Coronary artery (tissue), 2 donors: ENCODE results near the gene ANO8.
A peak's percentile ranks its signal among the peaks of the same experiment; 100 is the strongest.

ENCODE experiments used
- DNase-seq: peaks from one replicate; pipeline ENCODE4 v3.0.0-alpha.2; 2017; ENCODE audit warnings: low spot score
- H3K27ac ChIP-seq, 2 donors: fragments of 200-600 bp; sonication (generic); one replicate each; pipeline ENCODE4 v1.5.1; 2016 to 2019
- H3K4me3 ChIP-seq: fragments of 200-600 bp; sonication (generic); 2 replicates; pipeline ENCODE4 v1.5.1; 2016; ENCODE audit warnings: mild to moderate bottlenecking, moderate library complexity
- CTCF ChIP-seq: fragments of 200-600 bp; sonication (generic); IDR thresholded peaks from one replicate; pipeline ENCODE4 v1.5.1; 2019; ENCODE audit warnings: antibody characterized with exemption

ANO8 gene

DNA sequence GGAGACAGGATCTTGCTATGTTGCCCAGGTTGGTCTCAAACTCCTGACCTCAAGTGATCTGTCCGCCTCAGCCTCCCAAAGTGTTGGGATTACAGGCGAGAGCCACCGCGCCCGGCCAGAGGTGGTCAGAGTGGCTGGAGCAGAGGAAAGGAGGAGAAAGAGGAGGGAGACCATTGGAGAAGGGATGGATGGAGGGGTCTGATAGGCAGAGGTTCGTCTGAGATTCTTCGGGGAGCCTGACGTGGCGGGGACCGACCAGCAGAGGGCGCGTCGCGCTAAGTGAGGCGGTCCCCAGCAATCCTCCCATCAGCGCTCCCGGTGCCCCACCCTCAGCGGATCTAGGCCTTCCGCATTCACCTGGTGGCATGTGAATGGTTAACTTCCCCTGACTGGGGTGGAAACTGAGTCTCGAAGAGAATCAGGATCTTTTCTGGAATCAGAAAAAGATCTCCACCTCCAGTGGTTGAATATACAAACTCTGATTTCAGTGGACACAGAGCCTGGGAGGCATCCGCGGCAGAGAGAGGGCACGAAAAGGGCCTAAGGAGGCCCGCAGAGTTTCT, 11.5 kb upstream of the ANO8 start:
- no peak overlapping the region for H3K4me3 ChIP-seq
- no peak for DNase-seq
- peak overlapping the region; percentile 33 to 40 for H3K27ac ChIP-seq
- TF ChIP-seq CTCF = peak; percentile 91

DNA sequence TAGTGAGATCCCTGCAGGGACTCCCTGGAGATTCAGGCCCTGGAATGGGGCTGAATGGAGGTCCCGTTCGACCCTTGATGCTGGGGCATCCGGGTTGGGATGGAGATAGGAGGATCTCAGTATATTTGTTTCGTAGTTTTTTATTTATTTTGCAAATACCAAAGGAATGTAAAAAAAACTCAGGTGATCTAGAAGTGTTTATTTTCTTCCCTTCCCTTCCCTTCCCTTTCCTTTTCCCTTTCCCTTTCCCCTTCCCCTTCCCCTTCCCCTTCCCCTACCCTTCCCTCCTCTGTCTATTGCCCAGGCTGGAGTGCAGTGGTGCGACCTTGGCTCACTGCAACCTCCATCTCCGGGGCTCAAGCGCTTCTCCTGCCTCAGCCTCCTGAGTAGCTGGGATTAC, 7.2 kb upstream of the ANO8 start:
- no peak for TF ChIP-seq CTCF
- no peak overlapping the region for H3K4me3 ChIP-seq
- no peak for DNase-seq
- H3K27ac ChIP-seq = no peak overlapping the region

- TF ChIP-seq CTCF = no peak
- no peak for DNase-seq
- H3K27ac ChIP-seq = no peak overlapping the region
- no peak overlapping the region for H3K4me3 ChIP-seq
Measured at GRCh38 chr19:17341386-17341785, 6.7 kb upstream of the ANO8 start.

GRCh38 chr19:17340871-17341357, 6.3 kb upstream of the ANO8 start:
- DNase-seq = no peak
- H3K27ac ChIP-seq = no peak overlapping the region
- no peak for TF ChIP-seq CTCF
- no peak overlapping the region for H3K4me3 ChIP-seq

- Histone ChIP-seq H3K4me3 (no peak overlapping the region), H3K27ac (no peak overlapping the region)
- no peak for TF ChIP-seq CTCF
- no peak for DNase-seq
Measured at GRCh38 chr19:17340302-17340870, 5.7 kb upstream of the ANO8 start.

GRCh38 chr19:17339088-17339741, 4.6 kb upstream of the ANO8 start:
- Histone ChIP-seq H3K4me3 (no peak overlapping the region), H3K27ac (no peak overlapping the region)
- no peak for DNase-seq
- TF ChIP-seq CTCF = no peak
